Kidney epithelial cell (primary cell): ENCODE results near the gene EEIG1. TPM values are rescaled to one million over a fixed set of nuclear protein-coding genes. Genes with fewer than 3 reads are reported as not detected.

Source experiments
- DNase-seq: peaks from one replicate; pipeline ENCODE4 v3.0.0-alpha.2; 2010; ENCODE audit warnings: low read depth
- H3K27me3 ChIP-seq: 2 replicates; pipeline ENCODE4 v1.6.0; 2011; ENCODE audit warnings: low read length; ENCODE audit not compliant: control insufficient read depth, insufficient read depth
- H3K36me3 ChIP-seq: 2 replicates; pipeline ENCODE4 v1.5.1; 2011; ENCODE audit warnings: low read length; ENCODE audit not compliant: control insufficient read depth, insufficient read depth
- H3K4me3 ChIP-seq: 2 replicates; pipeline ENCODE4 v1.5.1; 2011; ENCODE audit warnings: low read depth, mild to moderate bottlenecking, control low read depth, low read length
- CTCF ChIP-seq: IDR thresholded peaks from 2 replicates; pipeline ENCODE4 v1.5.1; 2011; ENCODE audit warnings: mild to moderate bottlenecking, moderate library complexity, low read length, control low read depth, inconsistent platforms; ENCODE audit not compliant: insufficient read depth, poor library complexity, severe bottlenecking
- total RNA-seq: library from RNA; depleted of rRNA; stranded (reverse); fragments of >200 nt; gene quantifications from 2 replicates; pipeline ENCODE4 v1.2.3, GENCODE V29; 2015

The EEIG1 gene
- total RNA-seq, 1 donor from 2014 or later = 16.5 TPM

GRCh38 chr9:127976498-127976897 lies 4.3 kb downstream of the EEIG1 start:
- H3K27me3 ChIP-seq = no peaks in the 10 kb centered on the region
- DNase-seq = no peak
- no peak overlapping the region for H3K4me3 ChIP-seq
- no peaks in the 10 kb centered on the region for H3K36me3 ChIP-seq
- no peak for TF ChIP-seq CTCF

DNA sequence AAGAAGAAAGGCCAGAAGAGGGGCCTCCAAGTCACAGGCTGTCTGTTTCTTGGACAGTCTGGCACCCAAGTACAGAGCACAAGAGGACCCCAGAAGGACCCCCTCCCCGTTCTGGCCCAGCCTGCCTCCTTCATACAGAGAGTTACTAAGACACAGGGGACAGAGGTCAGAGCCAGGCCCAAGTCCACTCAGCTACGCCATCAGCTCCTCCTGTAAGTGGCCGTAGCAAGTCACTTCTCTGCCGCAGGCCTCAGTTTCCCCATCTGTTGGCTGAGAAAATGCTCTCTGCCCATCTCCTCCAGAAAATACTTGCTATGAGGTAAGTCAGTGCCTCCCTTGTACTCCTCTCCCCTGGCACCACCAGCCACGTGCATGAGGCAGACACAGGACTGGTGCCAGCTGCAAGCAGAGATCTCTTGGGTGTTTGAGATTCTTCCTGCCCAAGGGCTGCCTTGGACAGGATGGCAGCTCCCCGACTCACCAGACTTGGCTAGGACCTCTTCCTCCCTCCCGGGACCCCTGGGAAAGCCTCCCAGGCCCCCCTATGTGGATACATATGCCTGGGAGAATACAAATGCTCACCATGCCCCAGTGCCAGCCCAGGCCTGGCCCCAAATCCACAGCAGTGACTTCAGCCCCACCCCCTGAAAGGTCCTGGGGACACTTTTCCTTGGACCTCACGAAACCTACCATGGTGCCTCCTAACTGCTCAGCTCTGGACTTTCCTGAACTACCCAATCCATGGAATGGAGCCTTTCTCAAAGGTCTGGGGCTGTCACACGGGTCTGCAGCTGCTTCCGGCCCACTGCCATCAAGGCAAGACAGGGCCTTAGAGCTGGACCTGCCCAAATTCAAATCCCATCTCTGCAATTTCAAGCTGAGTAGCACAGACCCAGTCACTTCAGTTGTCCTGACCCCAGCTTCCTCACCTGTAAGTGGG lies 5.1 kb downstream of the EEIG1 start:
- Histone ChIP-seq H3K4me3 (no peak overlapping the region), H3K27me3 (no peaks in the 10 kb centered on the region)
- no peak for DNase-seq

DNA sequence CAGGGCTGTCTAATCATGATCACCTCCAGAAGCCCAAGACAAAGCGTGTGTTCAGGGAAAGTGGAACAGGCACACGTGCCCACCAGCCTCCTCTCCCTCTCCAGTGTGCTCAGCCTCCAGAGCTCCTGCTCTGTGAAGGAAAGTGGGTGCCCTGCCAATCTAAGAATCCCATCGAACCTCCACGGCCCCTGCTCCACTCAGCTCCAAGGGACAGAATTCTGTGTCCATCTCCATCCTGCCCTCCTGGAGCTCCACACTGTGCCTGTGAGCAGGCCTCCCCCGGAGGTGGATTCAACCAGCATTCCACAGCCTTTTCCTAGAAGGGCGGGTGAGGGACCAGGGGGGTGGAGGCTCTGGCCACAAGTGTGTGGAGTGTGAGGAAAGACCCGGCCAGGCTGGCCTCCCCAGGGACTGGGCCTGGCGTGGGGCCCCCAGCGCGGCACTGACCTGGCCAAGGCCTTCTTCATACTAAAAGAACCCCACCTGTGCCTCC lies 6.0 kb downstream of the EEIG1 start:
- H3K4me3 ChIP-seq = no peak overlapping the region
- TF ChIP-seq CTCF = no peak
- no peaks in the 10 kb centered on the region for H3K27me3 ChIP-seq
- no peak for DNase-seq
- H3K36me3 ChIP-seq = no peaks in the 10 kb centered on the region

More for the DNA sequence above, 5.1 kb downstream of the EEIG1 start:
- no peaks in the 10 kb centered on the region for H3K36me3 ChIP-seq
- no peak for TF ChIP-seq CTCF

- H3K4me3 ChIP-seq = no peak overlapping the region
- no peak for TF ChIP-seq CTCF
- H3K27me3 ChIP-seq = no peaks in the 10 kb centered on the region
- no peak for DNase-seq
- H3K36me3 ChIP-seq = no peaks in the 10 kb centered on the region
Observed at GRCh38 chr9:127974001-127974768, 6.6 kb downstream of the EEIG1 start.

- no peaks in the 10 kb centered on the region for H3K27me3 ChIP-seq
- H3K36me3 ChIP-seq = no peaks in the 10 kb centered on the region
- TF ChIP-seq CTCF = no peak
- H3K4me3 ChIP-seq = no peak overlapping the region
- DNase-seq = no peak
Observed at GRCh38 chr9:127973169-127974000, 7.4 kb downstream of the EEIG1 start.
